Stimulated activated CD4-positive, alpha-beta T cell treated with anti-CD3 and anti-CD28 coated beads, Interleukin-1b, Interleukin-23, amount 100 ng/mL, for 24 hours (primary cell): Measurements from ENCODE around the gene RYK.
"Not testable (repeated sequence)": the region's sequence is repeated elsewhere in the genome, so short reads cannot be mapped to it uniquely, and the experiment has no call there.

Source experiments
- DNase-seq, 4 experiments: peaks; one replicate each; pipeline ENCODE4 v3.0.0-alpha.2; 2020; ENCODE audit warnings: low read depth in 4 of 4, low spot score in 1 of 4

RYK gene

DNA sequence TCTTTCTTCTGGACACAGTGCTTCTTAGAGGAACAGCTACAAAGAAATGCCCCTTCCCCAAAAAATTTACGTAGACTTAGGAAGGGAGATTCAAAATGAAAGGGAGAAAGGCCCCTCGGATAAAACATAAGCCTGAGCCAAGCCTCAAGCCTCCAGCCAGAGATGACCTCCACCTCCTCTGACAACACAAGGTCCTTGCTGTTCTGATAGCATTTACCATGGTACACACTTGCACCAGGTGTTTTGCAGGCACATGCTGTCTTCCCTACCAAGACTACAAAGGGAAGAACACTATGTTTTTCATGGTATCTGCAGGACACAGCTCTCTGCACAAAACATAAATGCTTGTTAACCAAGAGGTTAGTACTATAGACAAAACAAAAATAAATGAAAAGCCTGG lies 27.8 kb downstream of the RYK start:
- DNase-seq: no peak

DNA sequence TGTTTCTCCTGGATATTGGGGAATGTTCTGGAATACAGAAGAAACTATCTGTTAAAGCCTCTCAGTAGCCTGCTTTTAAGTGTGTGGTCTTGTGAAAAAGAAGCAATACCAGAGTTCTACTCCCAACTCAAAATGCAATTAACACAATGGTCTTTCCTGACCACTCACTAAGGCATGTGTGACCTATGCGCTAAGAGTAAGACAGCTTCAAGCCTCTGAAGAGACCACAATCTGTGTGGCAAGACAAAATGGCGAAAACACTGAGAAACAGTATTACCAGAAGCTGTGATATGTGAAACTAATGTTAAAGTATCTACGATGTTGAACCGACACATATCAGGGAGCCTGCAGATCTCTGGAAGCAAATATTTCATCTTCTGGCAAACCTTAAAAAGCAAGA lies 33.8 kb downstream of the RYK start:
- DNase-seq: no peak

DNA sequence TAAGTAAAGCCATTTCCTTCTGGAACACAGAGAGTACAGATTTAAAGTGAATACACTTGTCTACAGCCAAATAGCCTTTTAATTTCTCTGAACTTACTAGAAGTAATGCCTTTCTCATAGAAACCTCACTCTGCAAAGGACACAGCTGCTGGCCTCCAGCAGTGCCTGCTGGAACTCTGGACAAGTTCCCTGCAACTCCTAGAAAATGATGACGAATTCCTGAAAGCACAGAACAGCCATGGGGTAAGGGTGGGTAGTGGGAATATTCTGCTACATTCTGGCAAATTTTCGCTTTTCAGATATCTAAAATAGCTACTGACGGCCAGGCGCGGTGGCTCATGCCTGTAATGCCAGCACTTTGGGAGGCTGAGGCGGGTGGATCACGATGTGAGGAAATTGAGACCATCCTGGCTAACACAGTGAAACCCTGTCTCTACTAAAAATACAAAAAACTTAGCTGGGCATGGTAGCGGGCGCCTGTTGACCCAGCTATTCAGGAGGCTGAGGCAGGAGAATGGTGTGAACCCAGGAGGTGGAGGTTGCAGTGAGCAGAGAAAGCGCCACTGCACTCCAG lies 34.4 kb downstream of the RYK start:
- DNase-seq: no peak

DNA sequence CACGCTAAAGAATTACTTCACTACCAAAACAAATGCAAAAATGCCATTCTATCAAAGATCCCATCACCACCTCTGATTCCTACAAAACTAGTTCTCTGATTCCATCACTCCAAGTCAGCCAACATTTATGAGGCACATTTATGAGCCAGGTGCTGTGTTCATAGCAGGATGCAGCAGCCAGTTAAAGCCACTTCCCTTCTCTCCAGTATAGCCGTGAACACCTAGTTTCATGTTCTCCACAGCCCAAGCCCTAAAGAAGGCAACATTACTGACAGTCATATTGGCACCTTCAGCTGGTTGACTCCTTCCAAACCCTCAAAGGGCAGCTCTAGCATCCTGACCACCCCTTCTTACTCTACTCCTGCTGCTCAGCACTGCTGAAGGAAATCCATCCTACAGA lies 36.4 kb downstream of the RYK start:
- DNase-seq: no peak

DNA sequence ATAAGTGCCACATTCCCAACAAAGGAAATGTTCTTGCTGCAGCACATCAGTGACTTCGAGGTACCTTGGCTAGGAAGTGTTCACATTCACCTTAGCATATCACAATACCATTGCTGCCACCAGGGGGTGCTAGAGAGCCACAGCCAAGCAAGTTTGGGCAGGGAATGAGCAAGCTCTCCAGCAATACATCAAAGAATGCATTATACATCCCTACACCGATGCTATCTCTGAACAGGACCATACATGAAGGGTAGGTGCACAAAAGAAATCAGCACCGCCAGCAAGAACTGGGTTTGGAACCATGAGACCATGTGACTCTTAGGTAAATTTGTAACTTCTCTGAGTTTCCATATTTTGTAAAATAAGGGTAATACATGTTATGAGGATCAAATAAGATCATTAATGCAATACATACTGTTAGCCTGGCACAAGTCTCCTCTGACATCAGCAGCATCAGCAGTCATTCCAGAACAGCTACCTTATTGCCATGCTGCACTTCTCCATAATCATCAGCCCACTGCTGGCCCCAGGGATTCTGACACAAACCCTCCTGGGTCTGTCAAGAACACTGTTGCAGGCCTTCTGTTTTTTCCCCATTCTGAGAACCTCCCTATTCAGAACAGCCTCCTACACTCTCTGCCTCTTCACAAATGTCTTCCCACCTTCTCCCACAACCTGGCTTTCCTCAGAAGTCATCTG lies 37.5 kb downstream of the RYK start:
- peak; percentile 83 to 98 (median 88) for DNase-seq

DNA sequence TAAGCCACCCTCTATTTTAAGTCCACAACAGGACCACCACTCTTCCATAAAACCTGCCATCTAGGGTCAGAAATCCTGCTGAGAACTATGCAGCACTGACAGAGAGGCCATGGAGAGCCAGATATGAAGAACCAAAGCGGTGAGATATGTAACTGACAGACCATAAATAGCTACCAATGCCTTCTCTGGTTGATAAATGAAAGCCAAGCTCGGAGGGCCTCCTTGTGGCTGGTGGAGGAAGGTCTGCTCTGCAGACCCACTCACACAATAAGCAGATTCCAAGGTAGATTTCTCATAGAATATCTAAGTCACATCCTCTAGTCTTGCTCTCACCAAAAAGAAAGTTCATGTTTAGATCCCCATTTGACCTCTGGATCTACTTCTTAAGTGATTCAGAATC lies 38.9 kb downstream of the RYK start:
- no peak for DNase-seq

DNA sequence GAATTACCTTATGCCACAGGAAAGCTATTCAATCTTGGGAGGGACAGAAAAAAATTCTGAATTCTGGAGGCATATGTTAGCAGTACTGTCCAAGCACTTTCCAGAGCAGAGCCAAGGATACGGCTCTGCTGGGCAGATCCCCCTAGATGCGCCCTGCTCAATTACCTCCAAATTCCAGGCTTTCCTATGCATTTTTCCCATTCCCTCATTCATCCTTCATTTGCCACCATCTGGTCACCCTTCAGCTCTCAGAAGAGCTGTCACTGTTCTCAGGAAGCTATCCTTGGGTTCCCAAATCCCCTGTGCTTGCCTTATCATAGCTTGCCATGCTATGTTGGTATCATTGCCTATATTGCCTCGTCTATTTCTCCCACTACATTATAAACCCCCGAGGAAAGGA lies 45.2 kb downstream of the RYK start:
- no peak for DNase-seq

DNA sequence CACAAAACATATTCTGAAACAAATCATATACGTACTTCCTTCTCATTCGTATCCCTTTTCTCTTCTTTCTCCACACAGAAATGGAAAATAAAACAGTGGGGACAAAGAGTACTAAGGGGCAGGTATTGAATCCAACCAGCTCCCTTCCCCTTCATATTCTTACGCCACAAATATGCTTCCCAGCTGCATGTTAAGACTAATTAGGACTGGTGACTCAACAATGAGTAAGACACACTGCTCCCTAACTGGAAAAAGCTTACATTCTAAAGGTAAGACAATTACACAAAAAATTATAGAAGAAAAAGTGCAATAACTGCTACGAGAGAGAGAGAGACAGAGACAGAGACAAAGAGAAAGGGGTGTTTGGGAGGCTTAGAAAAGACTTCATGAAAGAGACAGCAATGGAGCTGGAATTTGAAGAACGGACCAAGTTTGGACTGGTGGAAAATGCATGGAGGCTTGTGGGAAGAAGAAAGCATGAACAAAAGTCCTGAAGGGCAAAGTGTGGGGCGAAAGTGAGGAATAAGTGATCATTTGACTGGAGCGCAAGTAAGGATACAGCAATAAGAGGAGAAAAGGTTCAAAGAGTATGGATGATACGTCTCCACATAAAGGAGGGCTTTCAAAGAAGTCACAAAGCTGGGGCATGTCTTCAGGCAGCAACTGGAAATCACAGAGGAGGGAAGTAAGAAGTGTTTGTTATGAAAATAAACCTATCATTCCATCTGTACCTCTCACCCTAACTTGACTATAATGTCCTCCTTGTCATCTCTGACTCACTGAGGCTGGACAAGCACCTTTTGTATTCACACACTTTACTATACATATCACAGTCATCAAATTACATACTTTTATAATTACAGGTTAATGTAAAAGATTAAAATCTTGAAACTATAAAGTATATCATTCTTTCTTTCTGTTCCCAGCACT lies 49.2 kb downstream of the RYK start:
- DNase-seq: no peak

DNA sequence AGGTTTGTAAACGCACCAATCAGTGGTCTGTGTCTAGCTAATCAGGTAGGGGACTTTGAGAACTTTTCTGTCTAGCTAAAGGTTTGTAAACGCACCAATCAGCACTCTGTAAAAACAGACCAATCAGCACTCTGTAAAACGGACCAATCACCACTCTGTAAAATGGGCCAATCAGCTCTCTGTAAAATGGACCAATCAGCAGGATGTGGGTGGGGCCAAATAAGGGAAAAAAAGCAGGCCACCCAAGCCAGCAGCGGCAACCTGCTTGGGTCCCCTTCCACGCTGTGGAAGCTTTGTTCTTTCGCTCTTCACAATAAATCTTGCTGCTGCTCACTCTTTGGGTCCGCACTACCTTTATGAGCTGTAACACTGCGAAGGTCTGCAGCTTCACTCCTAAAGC lies 50.8 kb downstream of the RYK start:
- DNase-seq: not testable (repeated sequence)

DNA sequence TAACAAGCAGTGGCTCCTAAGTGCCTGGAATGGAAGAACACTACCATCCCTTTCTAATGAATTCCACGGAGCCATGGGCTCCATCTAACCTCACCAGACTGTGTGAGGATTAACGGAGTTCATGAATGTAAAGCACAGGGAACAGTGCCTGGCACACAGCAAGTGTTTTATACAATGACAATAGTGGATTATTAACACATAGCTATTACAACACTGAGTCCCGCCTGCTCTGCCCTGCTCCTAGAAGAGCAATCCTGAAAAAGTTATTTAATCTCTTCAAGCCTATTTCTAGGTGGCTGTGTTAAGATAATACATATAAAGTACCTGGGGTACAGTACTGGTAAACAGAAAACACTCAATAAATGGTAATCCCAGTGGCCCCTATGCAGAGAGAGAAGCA lies 51.4 kb downstream of the RYK start:
- DNase-seq: no peak

DNA sequence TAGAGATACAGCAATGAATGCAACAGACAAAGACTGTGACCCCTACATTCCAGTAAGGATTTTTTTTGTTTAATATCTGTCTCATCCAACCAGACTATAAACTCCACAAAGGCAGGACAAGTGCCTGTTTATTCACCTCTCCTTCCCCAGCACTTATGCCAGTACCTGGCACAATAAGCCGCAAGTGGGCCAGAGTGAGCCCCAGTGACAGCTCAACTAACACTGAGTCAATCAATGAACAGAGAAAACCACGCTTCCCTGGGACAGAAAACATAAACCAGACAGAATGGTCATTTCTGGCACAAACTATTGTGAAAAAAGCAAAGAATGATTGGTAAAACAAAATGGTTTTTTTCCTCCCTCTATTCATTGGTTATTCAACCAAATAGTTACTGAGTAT lies 52.2 kb downstream of the RYK start:
- no peak for DNase-seq

DNA sequence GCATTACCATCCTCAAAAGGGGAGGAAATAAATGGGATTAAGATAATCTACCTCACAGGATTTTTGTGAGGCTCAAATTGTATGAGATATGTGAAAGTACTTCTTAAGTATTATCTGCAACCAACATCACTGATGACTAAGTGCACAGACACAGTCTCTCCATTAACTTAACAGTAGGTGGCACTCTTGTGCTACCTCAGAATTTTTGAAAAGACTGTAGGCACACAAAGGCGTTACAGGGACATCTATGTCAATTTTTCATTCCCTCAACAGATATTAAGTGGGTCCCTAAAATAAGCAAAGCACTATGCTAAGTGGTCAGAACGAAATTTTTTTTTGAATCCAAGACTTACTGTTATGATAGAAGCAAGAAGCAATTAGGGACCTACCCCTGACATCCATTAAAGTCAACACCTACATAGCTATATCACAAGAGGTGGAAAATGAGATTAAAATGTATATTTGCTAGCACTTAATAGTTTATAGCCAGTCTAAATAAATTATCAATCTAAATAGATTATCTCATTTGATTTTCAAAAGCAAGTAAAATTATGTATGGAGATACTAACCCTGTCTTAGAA lies 52.9 kb downstream of the RYK start:
- DNase-seq: no peak

DNA sequence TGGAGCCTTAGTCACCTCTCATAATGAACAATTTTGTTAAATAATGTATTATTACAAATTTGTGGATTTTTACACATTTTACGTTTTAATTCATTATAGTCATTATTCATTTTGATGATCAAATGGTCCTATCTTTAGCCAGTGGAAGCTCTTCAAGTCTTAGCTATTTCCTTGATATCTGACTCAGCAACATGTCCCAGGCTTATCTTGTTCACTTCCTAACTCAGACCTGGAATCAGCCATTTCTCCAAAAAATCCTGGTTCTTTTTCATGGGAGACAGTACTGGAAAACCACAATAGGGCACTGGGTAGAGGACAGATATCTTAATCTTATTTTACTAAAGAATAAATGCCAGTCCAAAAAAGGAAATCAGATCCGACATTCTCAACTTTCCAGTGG lies 56.4 kb downstream of the RYK start:
- DNase-seq: no peak

DNA sequence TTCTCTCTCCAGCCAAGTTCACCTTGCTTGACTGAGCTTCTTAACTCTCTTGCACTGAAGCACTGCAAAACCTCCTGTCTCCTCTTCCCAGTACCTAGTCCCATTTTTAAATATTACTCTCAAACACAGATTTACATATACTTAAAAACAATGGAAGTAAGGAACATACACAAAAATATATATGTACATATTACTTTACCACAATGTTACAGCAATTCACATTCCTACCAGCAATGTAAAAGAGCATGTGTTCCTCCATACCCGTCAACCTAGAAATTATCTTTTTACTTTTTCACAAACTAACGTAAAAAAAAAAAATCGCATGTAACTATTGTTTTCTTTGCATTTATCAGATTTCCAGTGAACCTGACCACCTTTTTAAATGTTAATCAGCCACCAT lies 60.4 kb downstream of the RYK start:
- DNase-seq: no peak

DNA sequence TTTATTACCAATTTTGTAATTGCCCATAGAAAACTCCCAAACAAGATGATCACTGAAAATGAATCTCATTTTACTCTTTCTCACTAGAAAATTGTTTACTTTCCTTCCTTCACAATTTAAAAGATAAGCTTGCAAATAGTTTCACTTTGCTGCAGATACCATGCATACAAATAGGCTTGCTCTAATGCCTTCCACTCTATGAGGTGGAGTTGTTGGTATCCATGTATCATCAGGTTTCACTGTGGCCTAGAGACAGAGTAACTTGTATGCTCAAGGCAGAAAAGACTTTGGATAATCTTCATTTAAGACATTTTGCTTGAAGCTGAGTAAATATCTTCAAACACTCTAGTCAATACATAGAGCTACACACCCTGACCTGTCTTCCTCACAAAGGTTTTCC lies 60.8 kb downstream of the RYK start:
- DNase-seq: no peak

DNA sequence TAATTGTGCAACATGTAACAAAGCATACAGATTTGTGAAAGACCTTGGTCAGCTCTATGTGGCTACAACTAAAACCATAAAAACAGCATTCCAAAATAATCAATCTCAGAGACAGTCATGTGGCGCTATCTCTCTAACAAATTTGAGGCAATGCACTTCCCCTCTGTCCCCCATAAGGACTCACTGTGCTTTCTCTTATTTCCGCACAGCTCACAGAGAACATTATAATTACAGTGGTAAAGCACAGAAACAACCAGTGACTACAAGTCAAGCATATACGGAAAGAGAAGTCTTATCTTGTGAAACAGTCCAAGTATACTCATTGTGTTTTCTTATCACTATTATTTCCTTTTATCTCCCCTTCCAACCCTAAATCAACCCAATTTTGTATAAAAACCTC lies 64.3 kb downstream of the RYK start:
- no peak for DNase-seq

DNA sequence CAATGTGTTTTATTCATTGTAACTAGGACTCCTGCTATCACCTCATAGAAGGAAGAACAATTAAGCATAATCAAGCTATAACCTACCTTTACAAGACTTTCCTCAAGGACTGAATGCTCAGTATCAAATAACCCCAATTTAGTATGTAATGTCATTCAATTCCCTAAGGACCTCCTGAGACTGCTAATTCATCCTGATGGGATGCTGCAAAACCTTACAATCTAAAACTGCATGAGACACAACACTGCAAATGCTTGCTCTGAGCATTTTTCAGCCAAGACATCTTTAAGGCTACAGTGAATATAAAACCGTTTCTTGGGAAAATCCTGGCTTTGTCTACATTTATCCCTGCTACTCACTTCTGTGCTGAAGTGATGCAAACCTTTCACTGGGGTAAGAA lies 69.9 kb downstream of the RYK start:
- no peak for DNase-seq

DNA sequence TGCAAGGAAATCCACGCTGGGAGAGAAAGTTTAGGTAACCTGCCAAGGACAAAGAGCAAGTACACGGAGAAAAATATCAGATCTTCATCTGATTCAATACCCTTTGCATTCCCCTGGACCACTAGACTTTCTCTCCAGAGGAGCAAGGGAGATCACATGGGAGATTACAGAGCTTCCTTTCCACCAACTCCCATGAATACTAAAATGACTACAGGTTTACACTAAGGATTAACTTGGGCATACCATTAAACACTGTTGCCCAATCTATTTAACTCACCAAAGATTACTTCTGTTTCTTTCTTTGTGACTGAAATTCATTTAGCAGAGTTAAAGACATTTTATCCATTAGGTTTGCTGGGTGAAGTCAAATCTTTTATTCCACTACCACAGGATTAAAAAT lies 71.2 kb downstream of the RYK start:
- DNase-seq: no peak

DNA sequence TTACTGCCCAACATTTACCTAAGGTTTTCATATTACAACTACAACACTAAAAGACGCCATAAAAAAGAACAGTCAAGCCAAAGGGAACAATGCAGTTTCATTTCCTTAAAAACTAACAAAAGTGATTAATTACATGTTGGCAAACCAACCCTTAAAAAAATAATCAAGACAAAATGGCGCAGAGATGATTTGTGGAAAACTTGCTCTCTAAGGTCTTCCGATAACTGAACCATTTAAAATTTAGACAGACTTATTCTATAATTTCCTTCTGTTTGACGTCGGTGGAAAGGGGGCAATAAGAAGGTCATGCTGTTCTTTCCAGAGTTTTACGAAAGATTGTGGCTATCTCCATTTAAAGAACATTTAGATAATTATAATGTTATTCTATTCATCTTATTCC lies 87.6 kb downstream of the RYK start:
- no peak for DNase-seq

DNA sequence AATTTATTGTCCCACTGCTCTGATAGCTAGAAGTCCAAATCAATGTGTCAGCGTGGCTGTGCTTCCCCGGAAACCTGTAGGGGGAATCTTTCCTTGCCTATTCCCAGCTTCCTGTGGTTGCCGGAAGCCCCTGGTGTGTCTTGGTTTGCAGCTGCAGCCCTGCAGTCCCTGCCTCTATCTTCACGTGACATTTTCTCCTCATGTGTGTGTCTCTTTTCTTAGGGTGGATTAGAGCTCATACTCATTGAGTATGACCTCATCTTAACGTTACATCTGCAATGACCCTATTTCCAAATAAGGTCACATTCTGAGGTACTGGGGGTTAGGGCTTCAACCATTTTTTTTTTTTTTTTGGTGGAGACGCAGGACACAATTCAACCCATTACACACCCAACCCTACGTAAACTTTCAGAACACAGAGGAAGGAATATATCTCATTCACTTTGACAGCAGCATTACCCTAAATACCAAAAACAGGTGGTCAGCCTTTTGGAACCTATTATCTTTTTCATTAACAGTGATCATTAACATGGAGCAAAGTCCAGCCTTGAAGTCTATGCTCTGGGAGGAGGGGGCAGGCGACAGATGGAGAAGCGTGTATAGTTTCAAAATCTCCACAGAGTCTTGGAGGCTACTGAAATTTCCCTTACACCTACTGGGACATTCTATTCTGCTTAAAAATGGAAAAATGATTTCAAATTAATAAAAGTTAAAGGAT lies 88.6 kb downstream of the RYK start:
- DNase-seq: no peak

DNA sequence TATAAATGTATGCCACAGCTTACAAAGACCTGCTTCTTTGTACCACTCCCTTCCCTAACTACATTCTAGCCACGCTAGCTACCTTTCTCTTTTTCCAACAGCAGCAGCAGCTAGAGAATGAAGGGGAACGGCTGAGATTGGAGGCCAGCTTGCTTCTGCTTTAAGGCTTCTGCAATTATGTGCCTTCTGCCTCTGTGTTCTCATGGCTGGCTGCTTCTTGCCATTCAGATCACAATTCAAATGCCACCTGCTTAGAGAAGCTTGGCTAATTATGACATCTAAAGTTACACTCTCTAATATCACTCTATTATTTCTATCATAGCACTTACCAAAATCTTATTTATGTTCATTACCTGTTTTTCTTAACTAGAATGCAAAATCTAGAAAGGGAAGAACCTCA lies 95.2 kb downstream of the RYK start:
- no peak for DNase-seq
